Brain pericyte (primary cell): Measurements from ENCODE around the gene KIR3DL1.
"Not testable (repeated sequence)": the region's sequence is repeated elsewhere in the genome, so short reads cannot be mapped to it uniquely, and the experiment has no call there.

Experiments
- DNase-seq: peaks from one replicate; pipeline ENCODE4 v3.0.0-alpha.2; 2012; ENCODE audit warnings: low read depth, low spot score

Gene KIR3DL1

GRCh38 chr19:54814571-54814970, 1.7 kb upstream of the KIR3DL1 start:
- DNase-seq: not testable (repeated sequence)

GRCh38 chr19:54817670-54818536, 1.6 kb downstream of the KIR3DL1 start:
- DNase-seq: no peak

GRCh38 chr19:54824416-54824815, 8.1 kb downstream of the KIR3DL1 start:
- DNase-seq: not testable (repeated sequence)

GRCh38 chr19:54825326-54825725, 9.1 kb downstream of the KIR3DL1 start:
- not testable (repeated sequence) for DNase-seq

- not testable (repeated sequence) for DNase-seq
These were observed 11.8 kb downstream of the KIR3DL1 start for GRCh38 chr19:54828064-54828463.

GRCh38 chr19:54832496-54832895, 16.2 kb downstream of the KIR3DL1 start, which contains the start of gene KIR2DS4:
TSS of gene KIR2DS4 (plus strand) at chr19:54832676.
- not testable (repeated sequence) for DNase-seq

GRCh38 chr19:54835126-54835525, 18.9 kb downstream of the KIR3DL1 start:
- DNase-seq: not testable (repeated sequence)

- DNase-seq: not testable (repeated sequence)
These were observed 21.3 kb downstream of the KIR3DL1 start for GRCh38 chr19:54837522-54837921.

GRCh38 chr19:54843171-54843570, 26.9 kb downstream of the KIR3DL1 start:
- DNase-seq: not testable (repeated sequence)

- DNase-seq: not testable (repeated sequence)
These were observed 33.9 kb downstream of the KIR3DL1 start, which contains the start of gene KIR3DL2 for GRCh38 chr19:54850061-54850640. TSS of gene KIR3DL2 (plus strand) at chr19:54850443. CDS start at chr19:54850476, 33 bp downstream.

GRCh38 chr19:54850930-54851329, 34.7 kb downstream of the KIR3DL1 start:
- no peak for DNase-seq

- DNase-seq: no peak
These were observed 35.1 kb downstream of the KIR3DL1 start for GRCh38 chr19:54851353-54851752.

GRCh38 chr19:54855241-54855640, 39.0 kb downstream of the KIR3DL1 start:
- not testable (repeated sequence) for DNase-seq

GRCh38 chr19:54858476-54858875, 42.2 kb downstream of the KIR3DL1 start:
- not testable (repeated sequence) for DNase-seq

GRCh38 chr19:54859421-54859820, 43.2 kb downstream of the KIR3DL1 start:
- DNase-seq: not testable (repeated sequence)

GRCh38 chr19:54863459-54863858, 47.2 kb downstream of the KIR3DL1 start:
- not testable (repeated sequence) for DNase-seq

- no peak for DNase-seq
These were observed 55.4 kb downstream of the KIR3DL1 start for GRCh38 chr19:54871696-54872095.

GRCh38 chr19:54873990-54874389, 57.7 kb downstream of the KIR3DL1 start, which contains the start of gene FCAR:
TSS of gene FCAR (plus strand) at chr19:54874235. CDS start at chr19:54874290, 55 bp downstream.
- DNase-seq: no peak

GRCh38 chr19:54875506-54875905, 59.2 kb downstream of the KIR3DL1 start:
- DNase-seq: no peak

- DNase-seq: no peak
These were observed 61.2 kb downstream of the KIR3DL1 start for GRCh38 chr19:54877471-54877870.
